Stimulated activated CD4-positive, alpha-beta T cell treated with anti-CD3 and anti-CD28 coated beads, Interleukin-2, amount 100 ng/mL, for 4 hours (primary cell): Measurements from ENCODE around the gene PRDM8.
"Not testable (repeated sequence)": the region's sequence is repeated elsewhere in the genome, so short reads cannot be mapped to it uniquely, and the experiment has no call there.

Experiments
- DNase-seq: peaks from one replicate; pipeline ENCODE4 v3.0.0-alpha.2; 2020; ENCODE audit warnings: low read depth

PRDM8 gene

GRCh38 chr4:80228460-80228859 is 31.2 kb downstream of the PRDM8 start:
- no peak for DNase-seq

- DNase-seq, result no peak
Measured at GRCh38 chr4:80229128-80229527, 31.8 kb downstream of the PRDM8 start.

GRCh38 chr4:80229590-80229989 is 32.3 kb downstream of the PRDM8 start:
- DNase-seq, result no peak

- no peak for DNase-seq
Measured at GRCh38 chr4:80231180-80231579, 33.9 kb downstream of the PRDM8 start.

DNA sequence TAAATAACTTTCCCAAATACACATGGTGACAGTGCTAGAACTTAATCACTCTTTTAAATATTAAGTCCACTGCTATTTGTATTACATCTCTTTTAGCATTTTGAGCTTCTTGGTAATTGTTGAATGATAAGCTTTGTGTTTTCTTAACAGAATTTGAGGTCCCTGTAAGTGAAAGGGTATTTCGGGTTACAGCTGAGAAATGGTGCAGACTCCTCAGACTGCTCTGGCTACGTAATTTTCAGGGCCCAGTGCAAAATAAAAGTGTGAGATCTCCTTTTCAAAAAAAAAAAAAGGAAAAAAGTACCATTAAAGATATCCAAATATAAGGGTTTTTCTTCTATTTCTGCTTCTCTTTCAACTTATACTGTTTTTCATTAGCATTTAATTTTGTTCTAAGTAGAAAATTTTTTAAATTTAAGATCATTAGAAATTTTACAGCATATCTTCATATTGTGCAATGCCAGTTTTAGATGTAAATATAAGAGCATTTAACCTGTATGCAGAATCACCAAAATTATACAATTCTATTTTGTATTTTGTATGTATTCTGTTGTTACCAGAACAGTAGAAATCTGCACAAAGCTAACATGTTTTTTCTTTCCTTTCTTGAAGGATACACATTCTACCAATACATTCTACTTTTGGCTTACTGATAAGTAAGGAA is 35.5 kb downstream of the PRDM8 start:
- DNase-seq, result no peak

GRCh38 chr4:80233390-80233789 is 36.1 kb downstream of the PRDM8 start:
- no peak for DNase-seq

- no peak for DNase-seq
Measured at GRCh38 chr4:80235451-80235850, 38.1 kb downstream of the PRDM8 start.

DNA sequence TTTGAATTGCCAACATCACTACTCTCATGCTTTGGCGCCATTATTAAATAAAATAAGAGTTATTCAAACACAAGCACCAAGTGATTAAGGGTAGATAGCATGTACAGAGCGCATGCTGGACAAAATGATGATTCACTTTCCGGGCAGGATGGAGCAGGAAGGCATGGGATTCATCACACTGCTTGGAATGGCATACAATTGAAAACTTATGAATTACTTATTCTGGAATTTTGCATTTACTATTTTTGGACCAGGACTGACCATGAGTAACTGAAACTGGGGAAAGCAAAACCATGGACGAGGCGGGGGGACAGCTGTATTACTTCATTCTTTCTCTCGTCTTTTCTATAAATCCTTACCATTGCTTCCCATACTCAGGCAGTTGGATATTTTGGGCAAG is 40.7 kb downstream of the PRDM8 start:
- no peak for DNase-seq

- no peak for DNase-seq
Measured at GRCh38 chr4:80239480-80240150, 42.3 kb downstream of the PRDM8 start.

DNA sequence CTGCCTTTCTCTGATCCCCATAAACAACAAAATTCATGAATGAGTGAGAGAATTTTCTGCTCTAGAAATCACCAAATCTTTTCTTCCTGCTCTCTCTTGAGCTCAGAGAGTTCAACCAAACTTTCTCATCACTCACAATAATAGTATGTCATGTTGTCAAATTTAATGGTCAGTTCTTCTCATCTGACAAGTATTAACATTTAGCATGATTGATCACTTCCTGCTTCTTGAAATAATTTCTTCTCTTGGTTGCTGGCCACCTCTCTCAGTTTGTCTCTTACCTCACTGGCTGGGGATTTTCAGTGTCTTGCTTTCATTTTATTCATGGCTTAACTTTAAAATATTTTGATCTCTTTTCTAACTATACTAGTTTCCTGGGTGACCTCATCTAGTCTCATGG is 43.7 kb downstream of the PRDM8 start:
- DNase-seq, result no peak

DNA sequence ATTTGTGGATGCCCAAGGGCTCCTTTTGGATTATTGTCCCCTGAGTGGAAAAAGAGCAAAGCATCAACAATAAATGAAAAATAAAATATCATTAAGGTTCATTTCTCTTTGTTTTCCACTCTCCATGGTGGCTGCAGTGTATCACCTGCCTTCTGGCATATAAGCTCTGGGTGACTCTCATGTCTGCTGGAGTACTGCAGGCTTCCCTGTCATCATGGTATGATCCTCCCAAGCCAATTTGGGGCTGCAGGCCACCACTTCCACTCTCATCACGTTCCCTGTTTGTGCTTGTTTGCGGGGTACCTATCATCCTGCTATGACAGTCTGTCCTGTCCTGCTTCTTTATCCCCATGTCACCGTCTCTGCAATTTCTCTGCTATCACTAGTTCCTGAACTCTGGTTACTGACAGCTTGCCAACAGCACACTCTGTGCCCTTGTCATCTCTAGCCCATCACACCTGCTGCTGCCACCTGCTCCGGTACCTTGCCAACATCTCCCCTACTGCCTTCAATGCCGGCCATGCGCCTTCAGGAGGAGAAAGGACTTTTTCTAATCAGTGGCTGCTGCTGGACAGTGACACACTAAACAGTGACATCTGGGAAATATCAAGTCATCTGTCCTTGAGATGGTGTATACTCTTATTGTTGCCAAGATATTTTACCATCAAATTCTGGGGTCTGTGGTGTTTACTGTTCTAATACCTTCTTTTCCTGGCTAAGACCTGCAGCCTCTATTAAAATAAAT is 46.1 kb downstream of the PRDM8 start:
- no peak for DNase-seq

GRCh38 chr4:80247484-80247883 is 50.2 kb downstream of the PRDM8 start:
- DNase-seq, result not testable (repeated sequence)

GRCh38 chr4:80249144-80249543 is 51.8 kb downstream of the PRDM8 start:
- DNase-seq, result no peak

GRCh38 chr4:80252427-80252826 is 55.1 kb downstream of the PRDM8 start:
- DNase-seq, result no peak

GRCh38 chr4:80252953-80253352 is 55.6 kb downstream of the PRDM8 start:
- no peak for DNase-seq

DNA sequence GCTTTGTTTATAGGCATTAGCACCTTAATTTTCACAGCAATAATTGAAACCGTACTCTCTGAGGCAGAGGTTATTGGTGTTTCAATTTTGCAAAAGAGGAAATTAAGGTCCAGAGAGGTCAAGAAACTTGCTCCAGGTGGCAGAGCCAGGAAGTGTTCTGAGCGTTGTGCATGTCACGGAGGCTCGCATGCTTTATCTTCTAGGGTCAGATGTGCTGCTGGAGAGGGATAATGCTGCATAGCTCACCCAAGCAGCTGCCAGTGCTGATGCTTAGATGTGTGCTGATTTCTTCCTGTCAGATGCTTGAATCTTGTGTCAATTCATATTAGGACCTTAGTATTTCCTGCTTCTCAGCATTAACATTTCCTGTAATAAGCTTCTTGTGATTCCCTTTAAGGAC is 56.2 kb downstream of the PRDM8 start:
- no peak for DNase-seq
